Astrocyte of the cerebellum (primary cell): ENCODE measurements around the gene WDR19.

Source experiments
- DNase-seq: peaks from one replicate; pipeline ENCODE4 v3.0.0-alpha.2; 2011; ENCODE audit warnings: low read depth
- H3K4me3 ChIP-seq: 2 replicates; pipeline ENCODE4 v1.5.1; 2011; ENCODE audit warnings: mild to moderate bottlenecking, low read depth, low read length, moderate library complexity
- in situ Hi-C: cut with HindIII; loops from 2 replicates; pipeline ENCODE4 v1.10.0; 2017; ENCODE audit warnings: low sequenced_read_pairs
- TF ChIP-seq, protein P1 (sequence below): IDR thresholded peaks from 2 replicates; pipeline ENCODE4 v1.5.1; 2012; ENCODE audit warnings: low read length, low read depth, moderate library complexity, mild to moderate bottlenecking; ENCODE audit errors: missing control alignments

WDR19 gene

DNA sequence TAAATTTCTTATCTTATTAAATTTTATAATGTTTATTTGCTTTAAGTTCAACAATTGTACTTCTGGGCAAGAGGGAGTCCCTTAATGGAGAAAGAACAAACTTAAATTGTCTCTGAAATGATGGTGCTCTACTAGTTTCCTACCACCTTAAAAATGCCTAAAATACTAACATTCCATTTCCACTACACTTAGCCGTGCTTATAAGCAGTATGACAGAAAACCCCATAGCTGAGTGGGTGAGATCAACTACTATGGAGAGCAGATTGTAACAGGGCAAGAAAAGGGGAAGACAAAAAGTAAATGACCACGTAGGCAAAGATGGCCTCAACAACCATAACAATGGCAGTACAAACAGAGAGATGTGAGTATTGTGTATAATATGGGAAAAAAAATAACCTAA lies 148.9 kb downstream of the WDR19 start:
- TF ChIP-seq, protein P1, sequence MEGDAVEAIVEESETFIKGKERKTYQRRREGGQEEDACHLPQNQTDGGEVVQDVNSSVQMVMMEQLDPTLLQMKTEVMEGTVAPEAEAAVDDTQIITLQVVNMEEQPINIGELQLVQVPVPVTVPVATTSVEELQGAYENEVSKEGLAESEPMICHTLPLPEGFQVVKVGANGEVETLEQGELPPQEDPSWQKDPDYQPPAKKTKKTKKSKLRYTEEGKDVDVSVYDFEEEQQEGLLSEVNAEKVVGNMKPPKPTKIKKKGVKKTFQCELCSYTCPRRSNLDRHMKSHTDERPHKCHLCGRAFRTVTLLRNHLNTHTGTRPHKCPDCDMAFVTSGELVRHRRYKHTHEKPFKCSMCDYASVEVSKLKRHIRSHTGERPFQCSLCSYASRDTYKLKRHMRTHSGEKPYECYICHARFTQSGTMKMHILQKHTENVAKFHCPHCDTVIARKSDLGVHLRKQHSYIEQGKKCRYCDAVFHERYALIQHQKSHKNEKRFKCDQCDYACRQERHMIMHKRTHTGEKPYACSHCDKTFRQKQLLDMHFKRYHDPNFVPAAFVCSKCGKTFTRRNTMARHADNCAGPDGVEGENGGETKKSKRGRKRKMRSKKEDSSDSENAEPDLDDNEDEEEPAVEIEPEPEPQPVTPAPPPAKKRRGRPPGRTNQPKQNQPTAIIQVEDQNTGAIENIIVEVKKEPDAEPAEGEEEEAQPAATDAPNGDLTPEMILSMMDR, result no peak
- in situ Hi-C loops, result no loop called here
- DNase-seq, result no peak

More for the DNA sequence above, 148.9 kb downstream of the WDR19 start:
- no peak overlapping the region for H3K4me3 ChIP-seq
